ENCODE measurements around the gene DERL2. TPM values are rescaled to one million over a fixed set of nuclear protein-coding genes. Genes with fewer than 3 reads are reported as not detected.
"Not testable (repeated sequence)": the region's sequence is repeated elsewhere in the genome, so short reads cannot be mapped to it uniquely, and the experiment has no call there.

Gene DERL2
- total RNA-seq, 6 donors from 2014 or later: 6.3 to 60.5 (median 30.8) TPM

DNA sequence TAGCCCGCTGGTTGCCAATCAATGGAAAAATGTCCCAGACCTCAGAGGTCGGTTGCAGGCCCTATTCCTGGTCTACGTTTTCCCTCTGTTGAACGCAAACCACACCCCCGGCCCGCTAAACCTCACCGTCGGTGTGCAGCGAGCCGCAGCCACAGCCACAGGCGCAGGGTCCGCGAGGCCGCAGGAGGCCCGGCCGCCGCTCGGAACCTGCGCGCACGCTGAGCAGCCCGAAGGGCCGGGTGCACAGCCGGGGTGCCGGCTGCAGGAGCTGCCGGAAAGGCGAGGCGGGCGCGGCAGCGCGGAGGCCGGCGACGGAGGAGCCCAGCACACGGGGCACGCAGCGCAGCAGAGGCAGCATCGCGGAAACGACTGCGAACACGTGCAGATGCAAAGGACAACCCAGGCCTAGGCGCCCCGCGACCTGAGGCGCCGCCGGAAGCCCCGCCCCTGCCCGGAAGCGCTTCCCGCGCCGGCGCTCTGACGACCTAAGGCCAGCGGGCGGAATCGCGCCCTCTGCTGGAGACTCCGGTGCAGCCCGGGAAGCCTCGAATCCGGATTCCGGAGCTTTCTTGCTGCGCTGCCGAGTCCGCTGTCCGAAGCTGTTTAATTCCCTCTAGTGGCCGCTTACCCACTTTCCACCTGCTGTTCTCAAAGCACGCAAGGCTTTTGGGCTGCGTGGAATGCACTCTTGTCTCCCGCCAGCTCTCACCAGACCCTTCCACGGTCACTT lies 47.1 kb downstream of the DERL2 start, which contains the start of gene C1QBP:
Gene C1QBP, minus strand, starts transcription at position 440 of the 730 bp plus-strand sequence. Its CDS starts 82 bp downstream, at position 358.
- Histone ChIP-seq H3K4me3 (peak within 1 kb of the TSS; percentile 79 to 97 (median 90)), H3K27me3 (no peaks in the 10 kb centered on the region), H3K36me3 (peaks cover 9 to 46% (median 18%) of the 10 kb centered on the region in 4 donors), H3K9me3 (no peaks in the 10 kb centered on the region), H3K4me1 (peaks cover 12 to 23% (median 17%) of the 10 kb centered on the region in 4 donors), H3K27ac (peak within 1 kb of the TSS; percentile 68 to 92 (median 78))
- ATAC-seq (ENCODE audit: low FRiP score in 2 of 2) (peak; percentile 98 to 99), DNase-seq (peak; percentile 93 to 99)
- 0% methylated on average over 37 to 43 of the region's 75 CpGs for WGBS, 2 donors
- TF ChIP-seq EP300 (IDR thresholded peaks at IDR 0.05) (no peak), POLR2AphosphoS5 (IDR thresholded peaks at IDR 0.05) (peak; percentile 48 to 79), POLR2A (IDR thresholded peaks at IDR 0.05) (peak in 2 of 4 donors; percentile 39 to 76)
- TF ChIP-seq, protein P1, sequence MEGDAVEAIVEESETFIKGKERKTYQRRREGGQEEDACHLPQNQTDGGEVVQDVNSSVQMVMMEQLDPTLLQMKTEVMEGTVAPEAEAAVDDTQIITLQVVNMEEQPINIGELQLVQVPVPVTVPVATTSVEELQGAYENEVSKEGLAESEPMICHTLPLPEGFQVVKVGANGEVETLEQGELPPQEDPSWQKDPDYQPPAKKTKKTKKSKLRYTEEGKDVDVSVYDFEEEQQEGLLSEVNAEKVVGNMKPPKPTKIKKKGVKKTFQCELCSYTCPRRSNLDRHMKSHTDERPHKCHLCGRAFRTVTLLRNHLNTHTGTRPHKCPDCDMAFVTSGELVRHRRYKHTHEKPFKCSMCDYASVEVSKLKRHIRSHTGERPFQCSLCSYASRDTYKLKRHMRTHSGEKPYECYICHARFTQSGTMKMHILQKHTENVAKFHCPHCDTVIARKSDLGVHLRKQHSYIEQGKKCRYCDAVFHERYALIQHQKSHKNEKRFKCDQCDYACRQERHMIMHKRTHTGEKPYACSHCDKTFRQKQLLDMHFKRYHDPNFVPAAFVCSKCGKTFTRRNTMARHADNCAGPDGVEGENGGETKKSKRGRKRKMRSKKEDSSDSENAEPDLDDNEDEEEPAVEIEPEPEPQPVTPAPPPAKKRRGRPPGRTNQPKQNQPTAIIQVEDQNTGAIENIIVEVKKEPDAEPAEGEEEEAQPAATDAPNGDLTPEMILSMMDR (IDR thresholded peaks at IDR 0.05): peak; percentile 98 to 99 (median 99)

DNA sequence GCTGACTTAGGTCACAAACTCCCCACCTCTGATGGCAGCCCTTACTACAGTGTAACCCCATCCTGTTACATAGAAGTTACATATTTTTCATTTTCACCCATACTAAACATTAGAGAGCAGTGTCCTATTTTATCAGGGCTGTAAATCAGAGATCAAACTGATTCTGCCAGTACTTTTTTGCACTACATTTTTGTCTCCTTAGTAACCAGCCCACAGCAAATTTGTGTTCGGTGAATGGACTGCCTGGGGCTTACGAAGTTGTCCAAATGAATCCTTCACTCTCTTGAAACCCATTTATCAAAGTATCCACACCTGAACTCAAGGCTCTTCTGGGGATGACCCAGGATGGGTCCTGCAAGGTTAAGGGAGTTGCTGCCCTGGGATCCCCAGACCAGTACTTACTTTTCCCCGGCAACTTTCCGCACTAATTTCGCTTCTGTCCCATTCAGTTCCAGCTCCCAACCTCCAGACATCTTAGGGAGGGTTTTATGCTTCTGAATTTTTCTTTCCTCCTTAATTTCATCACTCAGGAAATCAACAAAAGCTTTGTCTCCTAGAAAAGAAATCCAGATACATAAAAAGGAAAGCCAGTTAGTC lies 48.2 kb downstream of the DERL2 start:
- H3K36me3 ChIP-seq: peaks cover 18 to 48% (median 24%) of the 10 kb centered on the region in 4 donors
- TF ChIP-seq, protein P1 (IDR thresholded peaks at IDR 0.05): no peak
- no peak for TF ChIP-seq EP300 (IDR thresholded peaks at IDR 0.05)
- TF ChIP-seq POLR2AphosphoS5 (IDR thresholded peaks at IDR 0.05): no peak
- no peak for TF ChIP-seq POLR2A (IDR thresholded peaks at IDR 0.05)
- WGBS, 2 donors: 67 to 74% methylated on average over 5 of the region's 5 CpGs
- no peak for DNase-seq
- no peaks in the 10 kb centered on the region for H3K27me3 ChIP-seq
- no peaks in the 10 kb centered on the region for H3K9me3 ChIP-seq
- H3K4me1 ChIP-seq: peaks cover 12 to 23% (median 17%) of the 10 kb centered on the region in 4 donors
- peak overlapping the region in 3 of 4 donors; percentile 74 to 92 (median 83) for H3K27ac ChIP-seq
- peak overlapping the region in 3 of 4 donors; percentile 79 to 92 (median 88) for H3K4me3 ChIP-seq
- ATAC-seq (ENCODE audit: low FRiP score in 2 of 2): no peak

DNA sequence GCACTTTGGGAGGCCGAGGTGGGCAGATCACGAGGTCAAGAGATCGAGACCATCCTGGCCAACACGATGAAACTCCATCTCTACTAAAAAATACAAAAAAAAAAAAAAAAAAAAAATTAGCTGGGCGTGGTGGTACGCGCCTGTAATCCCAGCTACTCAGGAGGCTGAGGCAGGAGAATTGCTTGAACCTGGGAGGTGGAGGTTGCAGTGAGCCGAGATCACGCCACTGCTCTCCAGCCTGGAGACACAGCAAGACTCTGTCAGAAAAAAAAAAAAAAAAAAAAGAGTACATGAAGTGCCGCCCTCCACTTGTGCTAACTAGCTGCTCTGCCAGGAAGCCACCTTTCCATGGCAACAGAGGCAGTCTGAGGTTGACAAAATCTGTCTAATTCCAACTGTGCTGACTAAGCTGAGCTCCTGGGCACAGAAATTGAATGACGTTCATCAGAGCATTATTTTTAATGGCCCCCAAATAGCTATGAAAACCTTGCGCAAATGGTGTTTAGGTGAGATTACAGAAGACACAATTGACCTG lies 50.1 kb downstream of the DERL2 start:
- not testable (repeated sequence) for ATAC-seq (ENCODE audit: low FRiP score in 2 of 2); DNase-seq; H3K27ac ChIP-seq; H3K27me3 ChIP-seq; H3K4me3 ChIP-seq; H3K9me3 ChIP-seq
- Histone ChIP-seq H3K36me3 (peaks cover 29 to 68% (median 42%) of the 10 kb centered on the region in 4 donors), H3K4me1 (peaks cover 12 to 23% (median 17%) of the 10 kb centered on the region in 4 donors)
- 92 to 93% methylated on average over 12 of the region's 12 CpGs for WGBS, 2 donors

DNA sequence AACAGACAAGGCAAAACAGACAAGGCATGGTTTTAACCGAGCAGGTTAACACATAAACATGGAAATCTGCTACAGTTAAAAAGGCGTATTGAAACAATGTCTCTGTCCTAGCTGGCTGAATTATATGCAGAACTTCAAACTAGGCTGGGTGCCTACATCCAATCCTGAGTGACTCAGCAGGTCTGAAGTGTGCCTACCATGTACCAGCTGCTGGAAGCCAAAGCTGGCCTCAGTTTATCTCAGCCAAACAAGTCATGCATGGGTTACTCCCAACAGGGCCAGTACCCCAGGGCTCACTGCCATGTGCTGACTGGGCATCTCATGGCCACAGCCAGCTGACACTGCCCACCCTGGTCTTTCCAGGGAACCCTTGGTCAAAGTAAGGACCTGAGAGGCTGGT lies 51.0 kb downstream of the DERL2 start:
- peaks cover 29 to 76% (median 48%) of the 10 kb centered on the region in 4 donors for H3K36me3 ChIP-seq
- no peak for TF ChIP-seq POLR2A (IDR thresholded peaks at IDR 0.05)
- no peak for TF ChIP-seq EP300 (IDR thresholded peaks at IDR 0.05)
- no peak for TF ChIP-seq POLR2AphosphoS5 (IDR thresholded peaks at IDR 0.05)
- TF ChIP-seq, protein P1 (IDR thresholded peaks at IDR 0.05): no peak

DNA sequence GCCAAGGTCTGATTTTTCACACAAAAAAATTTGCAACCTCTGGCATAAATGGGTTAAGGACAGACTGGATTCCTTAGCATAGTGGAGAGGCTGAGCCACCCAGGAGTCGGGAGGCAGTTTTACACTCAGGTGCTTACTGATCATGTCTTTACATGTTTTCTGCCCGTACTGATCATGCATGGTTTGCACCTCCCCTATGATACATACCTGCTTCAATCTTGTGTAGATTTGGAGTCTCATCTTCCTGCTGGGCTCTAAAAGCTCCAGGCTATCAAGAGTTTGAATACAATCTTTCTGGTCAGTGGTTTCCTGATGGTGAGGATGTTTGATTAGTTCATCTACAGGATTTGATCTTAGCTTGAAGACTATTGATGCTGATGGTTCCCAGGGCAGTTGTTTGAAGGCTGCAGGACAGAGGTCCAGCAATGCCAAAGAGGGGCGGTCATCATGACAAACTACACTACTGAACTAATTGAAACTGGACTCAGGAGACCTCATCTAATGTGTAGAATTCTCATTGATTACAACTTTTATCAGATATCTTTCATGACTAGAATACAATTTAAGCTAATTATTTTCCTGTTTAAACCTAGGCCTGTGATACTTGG lies 53.9 kb downstream of the DERL2 start:
- DNase-seq: no peak
- Histone ChIP-seq H3K9me3 (no peaks in the 10 kb centered on the region), H3K4me1 (peaks cover 0 to 16% (median 12%) of the 10 kb centered on the region in 4 donors), H3K27ac (no peak overlapping the region), H3K36me3 (peaks cover 29 to 95% (median 71%) of the 10 kb centered on the region in 4 donors), H3K27me3 (no peaks in the 10 kb centered on the region), H3K4me3 (no peak overlapping the region)
- TF ChIP-seq POLR2A (IDR thresholded peaks at IDR 0.05): no peak
- TF ChIP-seq, protein P1 (IDR thresholded peaks at IDR 0.05): no peak
- TF ChIP-seq POLR2AphosphoS5 (IDR thresholded peaks at IDR 0.05): no peak
- TF ChIP-seq EP300 (IDR thresholded peaks at IDR 0.05): no peak
- ATAC-seq (ENCODE audit: low FRiP score in 2 of 2): no peak
- 75 to 85% methylated on average over 3 of the region's 3 CpGs for WGBS, 2 donors

More for the DNA sequence above, 51.0 kb downstream of the DERL2 start:
- ATAC-seq (ENCODE audit: low FRiP score in 2 of 2): no peak
- 92 to 94% methylated on average over 2 of the region's 2 CpGs for WGBS, 2 donors
- H3K4me3 ChIP-seq: no peak overlapping the region
- no peak for DNase-seq
- H3K4me1 ChIP-seq: peaks cover 12 to 27% (median 20%) of the 10 kb centered on the region in 4 donors
- no peaks in the 10 kb centered on the region for H3K9me3 ChIP-seq
- no peaks in the 10 kb centered on the region for H3K27me3 ChIP-seq
- no peak overlapping the region for H3K27ac ChIP-seq

DNA sequence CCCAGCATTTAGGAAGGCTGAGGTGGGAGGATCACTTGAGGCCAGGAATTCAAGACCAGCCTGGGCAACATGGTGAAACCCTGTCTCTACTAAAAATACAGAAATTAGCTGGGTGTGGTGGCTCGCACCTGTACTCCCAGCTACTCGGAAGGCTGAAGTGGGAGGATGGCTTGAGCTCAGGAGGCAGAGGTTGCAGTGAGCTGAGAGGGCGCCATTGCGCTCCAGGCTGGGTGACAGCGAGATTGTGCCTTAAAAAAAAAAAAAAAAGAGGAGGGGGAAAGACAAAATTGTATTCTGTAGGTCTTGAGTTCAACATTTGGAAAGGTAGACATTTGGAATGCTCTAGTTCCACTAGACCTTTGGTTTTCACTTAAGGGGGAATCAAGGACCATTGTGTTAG lies 54.7 kb downstream of the DERL2 start:
- H3K9me3 ChIP-seq; ATAC-seq (ENCODE audit: low FRiP score in 2 of 2); DNase-seq; H3K4me3 ChIP-seq; H3K27me3 ChIP-seq: not testable (repeated sequence)
- H3K27ac ChIP-seq: peak overlapping the region in 3 of 4 donors; percentile 44 to 70 (median 65)
- peaks cover 0 to 16% (median 12%) of the 10 kb centered on the region in 4 donors for H3K4me1 ChIP-seq
- H3K36me3 ChIP-seq: peaks cover 34 to 95% (median 78%) of the 10 kb centered on the region in 4 donors
- 80 to 86% methylated on average over 5 of the region's 5 CpGs for WGBS, 2 donors
